ENCODE measurements around the gene RBM15B.

The RBM15B gene

GRCh38 chr3:51441282-51442030 is 50.4 kb downstream of the RBM15B start:
- no peak for DNase-seq (ENCODE audit: low spot score)

- DNase-seq (ENCODE audit: low spot score) = no peak
Measured at GRCh38 chr3:51445544-51446280, 54.6 kb downstream of the RBM15B start.

Data from hematopoietic multipotent progenitor cell treated with erythropoietin and hydrocortisone succinate and interleukin-3 and kit ligand, for 17 days (in vitro differentiated cells).